Urothelium cell line (cell line): ENCODE measurements around the gene PTCH1.

Experiments
- DNase-seq: peaks from one replicate; pipeline ENCODE4 v3.0.0; 2011; ENCODE audit warnings: low spot score, mixed read lengths
- FAIRE-seq: peaks from 2 replicates; lab custom pipeline; 2011; peaks lifted over from hg19 to GRCh38; lab: Jason Lieb, UNC

The PTCH1 gene

DNA sequence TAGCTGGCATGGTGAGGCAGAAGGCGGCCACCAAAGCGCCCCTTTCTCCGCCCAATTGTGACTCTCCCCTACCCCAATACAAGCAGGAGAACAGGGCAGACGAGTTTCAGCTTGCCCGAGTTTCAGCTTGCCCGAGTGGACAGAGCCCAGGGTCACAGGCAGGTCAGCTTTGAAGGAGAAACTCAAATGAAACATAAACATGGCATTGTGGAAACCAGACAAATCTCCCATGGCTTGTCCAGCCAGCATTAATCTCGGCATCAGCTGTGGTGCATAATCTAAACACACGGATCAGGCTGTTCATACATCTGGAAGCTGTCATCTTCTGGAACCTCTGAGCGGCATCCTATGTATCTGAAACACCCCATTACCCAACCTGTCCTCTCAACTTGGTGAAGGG, 16.9 kb downstream of the PTCH1 start:
- FAIRE-seq (no peak), DNase-seq (no peak)

- no peak for FAIRE-seq
- DNase-seq, result no peak
Measured at GRCh38 chr9:95499046-95499676, 17.6 kb downstream of the PTCH1 start.

GRCh38 chr9:95498641-95499040, 18.1 kb downstream of the PTCH1 start:
- no peak for FAIRE-seq
- no peak for DNase-seq

GRCh38 chr9:95497772-95498171, 19.0 kb downstream of the PTCH1 start:
- no peak for DNase-seq
- no peak for FAIRE-seq

- FAIRE-seq (no peak), DNase-seq (no peak)
Measured at GRCh38 chr9:95496687-95497086, 20.1 kb downstream of the PTCH1 start.

DNA sequence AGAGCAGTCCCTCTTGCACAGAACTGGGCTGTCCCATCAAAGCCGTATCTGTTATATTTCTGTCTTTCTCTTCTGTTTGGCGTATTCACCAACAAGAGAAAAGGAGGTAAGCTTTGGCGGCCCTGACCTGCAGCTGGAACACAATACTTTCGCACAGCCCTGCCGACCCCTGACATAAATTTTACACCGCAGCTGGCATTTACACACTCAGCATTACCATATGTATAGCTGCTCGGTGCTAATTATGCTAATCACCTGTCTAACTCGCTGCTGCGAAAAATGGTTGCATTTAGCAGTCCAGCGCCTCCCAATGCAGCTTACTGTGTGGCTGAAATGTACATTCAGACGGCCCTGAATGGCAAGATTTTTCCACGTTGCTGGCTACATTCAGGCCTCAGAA, 20.8 kb downstream of the PTCH1 start:
- FAIRE-seq, result no peak

GRCh38 chr9:95495529-95495928, 21.2 kb downstream of the PTCH1 start:
- FAIRE-seq (no peak), DNase-seq (no peak)

More for the DNA sequence above, 20.8 kb downstream of the PTCH1 start:
- no peak for DNase-seq

GRCh38 chr9:95494416-95495371, 22.1 kb downstream of the PTCH1 start:
- FAIRE-seq (no peak), DNase-seq (no peak)

DNA sequence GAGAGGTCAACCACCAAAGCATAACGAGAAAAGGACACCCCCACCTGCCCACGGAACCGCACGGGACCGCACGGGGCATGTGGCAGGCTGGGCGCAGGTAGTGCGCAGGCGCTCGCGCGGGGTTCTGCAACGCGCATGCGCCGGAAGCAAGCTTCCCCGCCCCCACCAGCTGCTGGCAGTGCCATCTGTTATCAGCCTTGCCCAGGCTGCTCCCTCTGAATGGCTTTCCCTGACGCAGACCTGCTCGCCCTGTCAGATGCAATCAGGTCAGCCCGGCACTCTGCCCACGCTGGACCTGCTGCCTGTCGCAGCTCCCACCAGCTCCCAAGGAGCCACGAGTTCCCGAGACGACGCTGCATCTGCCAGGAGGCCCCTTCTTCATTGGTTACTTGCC, 22.8 kb downstream of the PTCH1 start:
- DNase-seq, result no peak
- no peak for FAIRE-seq

DNA sequence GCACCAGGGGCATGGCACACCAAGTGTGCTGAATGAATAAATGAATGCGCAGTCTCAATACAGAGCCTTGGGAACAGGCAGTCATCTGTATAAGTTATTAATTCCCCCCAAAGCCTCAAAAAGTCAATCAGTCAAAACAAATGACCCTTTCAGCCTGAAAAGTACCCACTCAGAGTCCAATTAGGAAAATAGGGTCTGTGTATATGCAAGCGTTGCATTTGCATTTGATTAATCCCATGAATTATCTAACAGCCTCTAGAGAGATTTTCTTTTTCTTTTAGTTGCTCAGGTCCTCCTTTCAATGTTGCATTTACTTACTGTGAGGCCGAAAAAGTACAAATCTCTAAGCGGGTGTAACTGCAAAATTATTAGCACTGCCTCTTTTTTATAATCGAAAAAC, 23.4 kb downstream of the PTCH1 start:
- DNase-seq (no peak), FAIRE-seq (no peak)

DNA sequence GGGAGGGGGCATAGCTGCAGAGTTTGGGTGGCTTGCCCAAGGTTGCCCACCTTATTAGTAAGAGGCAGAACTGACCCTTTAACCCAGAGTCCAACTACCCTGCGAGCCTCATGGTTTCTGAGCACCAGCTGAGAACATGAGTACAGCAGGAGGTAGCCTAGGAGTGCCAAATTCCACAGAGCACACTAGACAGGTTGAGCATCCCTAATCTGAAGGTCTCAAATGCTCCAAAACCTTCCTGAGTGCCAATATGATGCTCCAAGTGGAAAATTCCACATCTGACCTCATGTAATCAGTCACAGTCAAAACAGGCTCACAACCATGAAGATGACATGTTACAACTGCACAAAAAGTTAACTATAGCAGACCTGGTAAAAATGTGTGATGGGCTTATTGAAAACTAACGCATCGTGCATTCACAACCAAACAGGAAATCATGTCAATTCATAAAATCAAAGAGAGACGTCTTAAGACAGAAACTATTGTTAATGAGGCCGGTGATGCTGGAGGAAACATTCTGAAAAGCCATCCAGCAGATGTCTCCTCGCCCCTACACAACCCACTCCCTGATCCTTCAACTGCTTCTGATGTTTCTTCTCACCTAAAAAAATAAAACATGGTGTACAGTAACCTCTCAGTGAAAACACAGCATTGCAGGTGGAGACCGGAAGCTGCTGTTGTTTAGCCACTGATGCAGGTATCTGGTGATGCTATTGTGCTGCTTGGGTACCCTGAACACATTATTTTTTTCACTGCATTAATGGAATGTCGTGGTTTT, 25.0 kb downstream of the PTCH1 start:
- no peak for DNase-seq
- FAIRE-seq, result no peak

DNA sequence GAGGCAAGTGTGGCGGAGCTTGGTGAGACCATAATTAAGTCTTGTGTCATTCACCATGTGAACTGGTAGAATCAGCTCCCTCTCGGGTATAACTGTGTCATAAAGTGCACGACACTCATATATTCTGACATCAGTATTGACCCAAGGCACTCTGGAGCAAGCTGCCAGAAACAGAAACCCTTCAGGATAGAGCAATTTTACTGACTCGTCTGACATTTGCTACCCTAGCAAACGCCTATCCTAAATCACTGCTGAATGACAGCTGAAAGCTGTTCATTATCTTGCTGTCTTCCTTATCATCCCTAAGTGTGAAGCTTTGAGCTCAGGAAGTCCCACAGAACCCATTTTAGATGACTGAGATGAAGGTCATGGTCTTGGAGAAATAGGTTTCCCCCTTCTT, 27.8 kb downstream of the PTCH1 start:
- DNase-seq (no peak), FAIRE-seq (no peak)

GRCh38 chr9:95486318-95486717, 30.5 kb downstream of the PTCH1 start:
- FAIRE-seq, result no peak

GRCh38 chr9:95484225-95484624, 32.5 kb downstream of the PTCH1 start:
- DNase-seq, result no peak
- FAIRE-seq, result no peak

More at GRCh38 chr9:95486318-95486717, 30.5 kb downstream of the PTCH1 start:
- DNase-seq, result no peak

- FAIRE-seq (no peak), DNase-seq (no peak)
Measured at GRCh38 chr9:95483431-95483830, 33.3 kb downstream of the PTCH1 start.

DNA sequence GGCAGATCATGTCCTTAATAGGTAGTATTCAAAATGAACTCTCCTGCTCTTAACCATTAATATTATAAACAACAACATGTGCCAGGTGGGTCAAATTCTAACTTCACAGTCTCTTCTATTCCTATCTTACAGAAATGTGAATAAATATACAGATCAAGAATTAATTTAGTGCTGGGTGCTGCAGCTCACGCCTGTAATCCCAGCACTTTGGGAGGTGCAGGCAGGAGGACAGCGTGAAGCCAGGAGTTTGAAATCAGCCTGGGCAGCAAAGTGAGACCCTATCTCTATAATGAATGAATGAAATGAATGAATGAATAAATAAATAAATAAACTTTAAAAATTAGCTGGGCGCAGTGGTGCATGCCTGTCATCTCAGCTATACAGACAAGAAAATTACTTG, 34.1 kb downstream of the PTCH1 start:
- DNase-seq, result no peak
- FAIRE-seq, result no peak

DNA sequence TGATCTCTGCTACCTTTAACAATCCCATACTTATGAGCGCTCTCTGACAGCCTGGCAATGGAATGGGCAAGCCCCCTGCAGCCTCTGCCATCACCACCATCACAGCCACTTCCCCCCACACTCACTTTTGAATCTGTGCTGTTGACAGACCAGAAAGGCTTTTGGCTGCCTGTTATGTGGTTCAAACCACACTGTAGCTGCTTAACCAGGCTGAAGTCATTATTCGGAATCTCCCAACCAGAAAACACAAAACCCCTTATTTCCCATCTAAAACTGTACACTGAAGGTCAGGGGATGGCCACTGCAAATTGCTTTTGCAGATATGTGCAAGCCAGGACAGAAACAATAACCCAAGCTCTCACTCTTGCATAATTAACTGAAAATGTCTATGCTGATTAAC, 35.8 kb downstream of the PTCH1 start:
- DNase-seq (no peak), FAIRE-seq (no peak)

DNA sequence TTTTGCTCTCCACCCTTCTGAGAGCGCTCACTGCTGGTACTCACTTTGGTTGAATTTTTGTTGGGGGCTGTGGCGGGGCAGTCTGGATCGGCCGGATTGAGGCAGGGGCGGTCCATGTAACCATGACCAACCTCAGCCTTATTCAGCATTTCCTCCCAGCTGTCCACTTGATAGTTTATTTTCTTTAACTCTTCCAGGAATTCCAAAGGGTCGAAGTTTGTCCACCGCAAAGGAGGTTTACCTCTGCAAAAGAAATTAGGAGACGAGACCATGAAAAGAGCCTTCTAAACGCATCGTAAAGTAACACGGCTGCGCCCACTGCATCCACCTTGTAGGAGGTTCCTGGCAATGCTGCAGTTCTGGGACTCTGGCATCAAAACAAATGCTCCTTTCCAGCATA, 36.4 kb downstream of the PTCH1 start:
- FAIRE-seq (no peak), DNase-seq (no peak)

- FAIRE-seq (no peak), DNase-seq (no peak)
Measured at GRCh38 chr9:95479330-95479729, 37.4 kb downstream of the PTCH1 start.

- DNase-seq, result no peak
- FAIRE-seq, result no peak
Measured at GRCh38 chr9:95478335-95478734, 38.4 kb downstream of the PTCH1 start.

DNA sequence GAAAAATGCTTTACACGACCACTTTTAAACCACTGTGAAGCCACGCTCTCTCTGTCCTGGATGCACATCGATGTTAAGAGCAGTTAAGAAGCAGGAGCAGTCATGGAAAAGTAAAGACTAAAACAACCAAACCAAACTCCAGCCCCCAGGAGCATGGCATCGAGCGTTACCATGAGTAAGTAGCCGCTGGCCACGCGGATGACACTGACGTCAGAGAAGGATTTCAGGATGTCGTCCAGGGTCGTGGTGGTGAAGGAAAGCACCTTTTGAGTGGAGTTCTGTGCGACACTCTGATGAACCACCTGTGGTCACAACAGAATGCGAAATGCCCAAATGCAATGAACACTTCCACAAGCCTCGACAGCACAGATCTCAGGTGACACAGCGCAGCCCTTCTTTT, 38.9 kb downstream of the PTCH1 start:
- DNase-seq (no peak), FAIRE-seq (no peak)
